Testis (tissue), 2 donors: ENCODE measurements around the gene DRD4.

Experiments
- CTCF ChIP-seq, 3 experiments: fragments of 450-650 bp in 2 of 3; fragments of 200-600 bp in 1 of 3; sonication (generic) in 1 of 3; IDR thresholded peaks; one replicate each; pipeline ENCODE4 v1.5.1; 2016 to 2019; ENCODE audit warnings: antibody characterized with exemption in 3 of 3, mild to moderate bottlenecking in 2 of 3, moderate library complexity in 1 of 3
- POLR2A ChIP-seq: fragments of 450-650 bp; IDR thresholded peaks from one replicate; pipeline ENCODE4 v1.6.1; 2017; ENCODE audit warnings: antibody characterized with exemption, mild to moderate bottlenecking, moderate library complexity

GRCh38 chr11:650482-650881 is 13.4 kb downstream of the DRD4 start:
- TF ChIP-seq POLR2A (no peak), CTCF (IDR thresholded peaks at IDR 0.05) (no peak)
